Renal cortex interstitium (tissue), 11 donors: ENCODE results near the gene ERP27. TPM values are rescaled to one million over a fixed set of nuclear protein-coding genes. Genes with fewer than 3 reads are reported as not detected.

ENCODE experiments used
- DNase-seq, 11 donors: peaks; one replicate each; pipeline ENCODE4 v3.0.0-alpha.2; 2013; ENCODE audit warnings: low read depth in 9 of 11, low spot score in 4 of 11; ENCODE audit errors: extremely low read depth in 1 of 11
- polyA plus RNA-seq, 3 donors: library from polyadenylated mRNA; unstranded; fragments of 120-200 nt; gene quantifications; one replicate each; pipeline ENCODE4 v1.2.1, GENCODE V29; 2013; ENCODE audit not compliant: insufficient read length in 3 of 3

The ERP27 gene
- polyA plus RNA-seq, 3 donors, result 25.0 to 33.9 (median 26.3) TPM

DNA sequence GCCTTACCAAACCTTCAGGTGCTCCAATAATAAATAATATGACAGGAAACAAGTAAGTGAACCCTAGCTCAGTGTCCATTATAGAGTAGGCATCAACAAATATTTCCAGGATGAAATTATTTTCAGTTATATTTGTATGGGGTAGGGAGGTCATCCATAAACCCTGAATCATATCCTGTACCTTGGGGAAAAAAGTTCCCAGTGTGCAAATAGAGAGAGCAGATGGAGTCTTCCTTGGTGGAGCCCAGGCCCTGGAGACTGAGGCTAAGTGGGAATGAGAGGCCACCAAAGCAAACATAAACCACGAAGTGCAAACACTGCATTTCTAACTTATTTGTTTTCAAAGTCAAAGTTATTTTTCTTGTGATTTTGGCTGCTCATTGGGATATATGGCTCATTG, 8.5 kb upstream of the ERP27 start:
- no peak for DNase-seq

- no peak for DNase-seq
Measured at GRCh38 chr12:14946162-14946561, 7.8 kb upstream of the ERP27 start.

DNA sequence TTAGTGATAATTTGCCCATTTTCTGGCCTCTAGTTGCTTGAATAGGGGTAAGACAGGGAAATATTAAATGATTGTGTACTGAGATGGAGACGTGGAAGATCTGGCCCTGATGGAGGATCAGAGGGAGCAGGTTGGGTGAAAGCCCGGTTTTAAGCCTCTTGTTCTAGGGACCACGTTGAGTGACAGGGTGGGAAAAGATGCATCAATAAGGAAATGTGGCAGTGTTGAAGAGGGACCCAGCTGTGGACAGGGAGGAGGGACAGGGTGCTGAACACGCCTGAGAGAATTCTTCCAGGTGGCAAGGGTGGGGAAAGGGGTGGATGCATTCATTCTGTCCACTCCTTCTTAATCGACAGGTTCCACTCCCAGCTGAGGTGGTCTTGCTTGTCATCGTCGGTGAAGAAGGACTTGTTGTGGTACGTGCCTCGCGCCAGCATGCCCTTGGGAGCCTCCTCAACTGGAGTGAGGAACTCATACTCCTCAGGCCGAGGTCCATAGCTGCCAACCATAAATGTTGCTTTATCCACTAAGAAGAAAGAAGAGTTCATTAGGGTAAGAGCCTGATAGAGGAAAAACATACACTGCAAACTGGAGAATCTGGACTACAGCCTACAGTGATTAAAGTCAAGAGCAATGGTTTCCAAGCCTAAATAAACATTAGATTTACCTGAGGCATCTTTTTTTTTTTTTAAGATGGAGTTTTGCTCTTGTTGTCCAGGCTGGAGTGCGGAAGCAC, 4.0 kb upstream of the ERP27 start:
- DNase-seq, result no peak

DNA sequence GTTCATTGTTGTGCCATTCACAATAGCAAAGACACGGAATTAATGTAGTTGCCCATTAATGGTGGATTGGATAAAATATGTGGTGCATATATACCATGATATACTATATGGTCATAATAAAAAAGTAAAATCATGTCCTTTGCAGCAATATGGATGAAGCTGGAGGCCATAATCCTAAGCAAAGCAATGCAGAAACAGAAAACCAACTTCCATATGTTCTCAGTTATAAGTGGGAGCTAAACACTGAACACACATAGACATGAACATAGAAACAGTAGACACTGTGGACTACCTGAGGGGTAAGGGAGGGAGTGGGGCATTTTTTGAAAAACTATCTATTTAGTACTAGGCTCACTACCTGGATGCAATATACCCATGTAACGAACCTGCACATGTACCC, 3.0 kb upstream of the ERP27 start:
- DNase-seq, result no peak

- DNase-seq, result no peak
Measured at GRCh38 chr12:14937689-14938088, 648 bp downstream of the ERP27 start.

DNA sequence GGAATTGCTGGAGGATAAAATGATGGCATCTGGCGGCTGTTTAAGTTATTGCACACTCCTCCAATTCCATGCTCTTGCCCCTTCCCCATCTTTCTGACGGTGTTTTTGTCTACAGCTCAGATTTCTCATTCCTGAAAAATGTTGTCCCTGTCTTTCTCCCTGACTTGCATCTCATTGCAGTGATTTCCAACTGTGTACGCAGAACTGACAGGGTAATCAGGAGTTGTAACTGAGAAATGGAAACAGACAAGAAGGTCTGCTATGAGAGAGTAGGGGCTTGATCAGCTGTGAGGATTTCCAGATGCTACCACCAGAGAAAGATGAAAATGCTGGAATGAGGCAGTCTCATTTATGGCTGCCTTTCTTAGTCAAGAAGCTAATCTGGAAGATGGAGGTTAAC, 1.3 kb downstream of the ERP27 start:
- DNase-seq, result no peak

DNA sequence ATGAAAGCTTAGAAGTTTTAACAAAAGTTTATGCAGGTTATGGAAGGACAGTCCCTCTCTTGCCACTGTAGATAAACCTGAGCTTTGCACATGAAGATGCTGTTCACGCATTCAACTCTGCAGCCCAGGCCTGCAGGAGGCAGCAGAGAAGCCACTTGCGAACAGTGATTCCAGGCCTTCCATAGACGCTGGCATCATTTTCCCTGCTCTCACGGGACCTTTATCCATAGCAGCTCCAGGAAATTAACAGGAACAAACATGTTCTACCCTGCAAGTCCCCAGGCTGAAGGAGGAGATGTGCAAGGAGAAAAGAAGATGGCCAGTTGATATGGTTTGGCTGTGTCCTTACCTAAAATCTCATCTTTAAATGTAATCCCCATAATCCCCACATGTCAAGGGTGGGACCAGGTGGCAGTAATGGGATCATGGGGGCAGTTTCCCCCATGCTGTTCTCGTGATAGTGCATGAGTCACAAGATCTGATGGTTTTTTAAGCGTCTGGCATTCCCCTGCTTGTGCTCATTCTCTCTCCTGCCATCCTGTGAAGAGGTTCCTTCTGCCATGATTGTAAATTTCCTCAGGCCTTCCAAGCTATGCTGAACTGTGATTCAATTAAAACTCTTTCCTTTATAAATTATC, 2.0 kb downstream of the ERP27 start:
- DNase-seq, result no peak

GRCh38 chr12:14935031-14935430, 3.3 kb downstream of the ERP27 start:
- peak in 8 of 11 donors; percentile 36 to 75 (median 56) for DNase-seq

GRCh38 chr12:14934511-14934910, 3.8 kb downstream of the ERP27 start:
- no peak for DNase-seq

DNA sequence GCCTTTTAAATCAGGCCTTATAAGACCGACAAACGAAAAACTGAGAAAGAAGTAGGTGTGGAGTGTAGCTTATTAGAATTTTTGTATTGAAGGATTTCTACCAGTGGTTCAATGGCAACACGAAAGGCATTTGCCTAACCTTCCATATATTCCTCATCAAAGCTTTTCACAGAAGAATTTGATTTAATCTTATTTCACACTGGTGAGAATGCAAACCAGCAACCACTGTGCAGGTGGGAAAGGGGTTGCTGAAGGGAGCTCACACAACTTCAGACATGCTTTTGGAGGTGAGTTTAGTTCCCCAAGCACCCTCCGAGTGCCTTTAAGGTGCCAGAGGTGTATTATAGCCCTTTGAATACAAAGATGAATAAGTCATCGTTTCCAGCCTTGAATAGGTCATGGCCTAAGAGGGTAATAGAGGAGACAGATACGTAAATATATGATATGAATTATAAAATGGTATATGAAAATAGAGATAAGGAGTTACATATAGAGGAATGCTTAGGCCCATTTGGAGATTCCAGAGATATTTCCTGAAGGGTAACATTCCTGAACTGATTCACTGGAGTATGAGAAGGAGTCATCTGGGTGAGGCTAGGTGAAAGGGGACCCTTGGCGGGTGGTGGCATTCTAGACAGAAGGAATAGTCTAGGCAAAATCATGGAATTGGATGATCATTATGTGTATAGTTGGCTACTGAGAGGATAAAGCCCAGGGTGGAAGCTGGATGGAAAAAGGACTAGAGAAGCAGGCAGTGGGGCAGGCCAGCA, 6.4 kb downstream of the ERP27 start:
- no peak for DNase-seq

DNA sequence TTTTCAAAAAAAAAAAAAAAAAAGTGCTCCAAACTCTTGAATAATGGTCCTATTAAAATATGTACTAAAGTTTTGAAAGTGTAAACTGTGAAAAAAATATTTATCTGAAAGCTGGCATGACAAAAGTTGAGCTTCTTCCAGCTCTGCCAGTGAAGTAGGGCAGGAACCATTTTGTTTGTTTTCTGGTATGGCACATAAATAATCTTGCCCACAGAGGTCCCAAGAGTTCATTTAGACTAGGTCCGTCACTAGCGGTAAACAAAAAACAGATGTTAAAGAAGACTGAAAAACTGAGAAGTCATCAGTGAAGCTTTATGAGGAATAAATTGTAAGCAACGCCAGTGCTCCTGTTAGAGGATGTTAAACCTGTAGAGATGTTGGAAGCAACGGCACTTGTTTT, 7.0 kb downstream of the ERP27 start:
- no peak for DNase-seq

- DNase-seq, result no peak
Measured at GRCh38 chr12:14930299-14930698, 8.0 kb downstream of the ERP27 start.

DNA sequence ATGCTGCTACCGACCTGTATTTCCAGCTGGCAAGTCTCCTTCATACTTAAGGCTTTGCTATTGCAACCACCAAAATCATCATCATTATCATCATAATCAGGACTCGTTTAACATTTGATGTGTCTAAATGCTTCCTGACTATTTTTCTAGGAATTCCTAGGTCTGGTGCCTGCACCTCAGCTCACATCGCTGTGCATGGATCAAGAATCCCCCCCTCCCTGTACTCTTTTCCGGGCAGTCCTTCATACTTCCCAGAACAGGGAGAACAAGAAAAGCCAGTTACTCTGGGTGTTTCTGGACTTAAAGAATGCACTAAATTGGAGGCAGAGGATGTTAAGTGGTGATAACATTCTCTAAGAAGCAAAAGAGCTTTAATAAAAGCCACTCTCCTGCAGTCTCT, 9.4 kb downstream of the ERP27 start:
- DNase-seq, result peak in 10 of 11 donors; percentile 49 to 90 (median 70)

DNA sequence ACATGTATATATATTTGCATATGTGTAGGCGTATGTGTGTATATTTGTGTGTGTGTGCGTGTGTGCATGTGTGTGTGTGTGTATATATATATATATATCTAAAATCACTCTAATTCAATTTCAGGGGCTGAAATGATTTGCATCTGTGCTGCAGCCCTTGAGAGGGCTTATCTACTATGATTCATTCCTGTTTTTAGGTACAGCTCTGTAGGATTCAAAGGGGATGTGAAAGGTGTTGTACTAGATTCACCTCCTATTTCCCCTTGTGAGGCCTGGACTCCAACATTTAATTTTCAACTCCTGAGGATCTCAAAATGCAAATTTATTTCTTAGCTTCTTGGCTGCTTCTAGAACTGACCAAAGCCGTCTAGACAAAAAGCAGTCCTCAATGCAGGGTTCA, 11.1 kb downstream of the ERP27 start:
- no peak for DNase-seq

DNA sequence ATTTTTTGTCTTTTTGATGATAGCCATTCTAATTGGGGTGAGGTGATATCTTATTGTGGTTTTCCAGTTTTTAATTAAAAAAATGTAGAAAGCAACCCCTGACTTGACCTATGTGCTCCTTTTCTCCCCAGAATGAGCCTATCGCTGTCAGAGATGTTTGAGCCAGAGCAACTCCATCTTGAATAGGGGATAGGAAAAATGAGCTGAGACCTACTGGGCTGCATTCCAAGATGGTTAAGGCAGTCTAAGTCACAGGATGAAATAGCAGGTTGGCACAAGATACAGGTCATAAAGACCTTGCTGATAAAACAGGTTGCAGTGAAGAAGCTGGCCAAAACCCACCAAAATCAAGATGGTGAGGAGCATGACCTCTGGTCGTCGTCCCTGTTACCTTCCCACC, 13.8 kb downstream of the ERP27 start:
- no peak for DNase-seq

GRCh38 chr12:14923944-14924343, 14.4 kb downstream of the ERP27 start:
- DNase-seq, result no peak

DNA sequence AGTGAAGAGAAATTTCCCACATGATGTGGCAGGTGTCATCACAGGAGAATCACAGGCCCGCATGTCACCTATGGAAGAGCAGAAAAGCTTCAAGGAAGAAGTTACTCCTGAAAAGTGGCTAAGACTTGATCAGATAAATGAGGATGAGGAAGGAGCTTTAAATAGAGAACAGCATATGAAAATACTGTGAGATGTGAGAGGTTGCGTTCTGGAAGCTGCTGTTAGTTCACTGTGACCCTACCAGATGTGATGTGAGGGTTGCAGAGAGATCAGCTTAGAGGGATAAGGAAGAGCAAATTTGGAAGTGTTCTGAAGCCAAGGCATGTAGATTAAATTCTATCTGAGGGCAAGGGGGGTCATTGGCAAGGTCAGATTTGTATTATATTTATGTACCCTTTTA, 17.1 kb downstream of the ERP27 start:
- no peak for DNase-seq

- DNase-seq, result no peak
Measured at GRCh38 chr12:14920475-14921126, 17.7 kb downstream of the ERP27 start.

DNA sequence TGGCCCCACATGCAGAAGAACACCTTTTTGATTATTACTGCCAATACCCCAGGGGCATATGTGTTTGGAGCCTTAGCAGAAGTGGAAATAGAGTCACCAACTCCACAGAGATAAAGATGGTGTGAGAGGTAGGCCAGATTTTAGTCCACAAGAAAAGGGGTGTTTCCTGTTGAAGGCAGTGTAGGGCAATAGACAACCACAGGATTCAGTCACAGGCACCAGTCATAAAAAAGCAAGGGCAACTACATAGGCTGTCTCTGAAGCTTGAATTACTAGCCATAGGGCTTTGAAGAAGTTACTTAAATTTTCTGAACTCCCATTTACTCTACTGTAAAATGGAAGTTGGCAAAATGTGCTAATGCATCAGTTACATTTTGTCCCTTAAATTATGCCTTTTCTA, 18.9 kb downstream of the ERP27 start:
- no peak for DNase-seq

GRCh38 chr12:14915736-14916135, 22.6 kb downstream of the ERP27 start:
- DNase-seq, result no peak
